Measurements from ENCODE around the gene PLEKHG3.

The PLEKHG3 gene

DNA sequence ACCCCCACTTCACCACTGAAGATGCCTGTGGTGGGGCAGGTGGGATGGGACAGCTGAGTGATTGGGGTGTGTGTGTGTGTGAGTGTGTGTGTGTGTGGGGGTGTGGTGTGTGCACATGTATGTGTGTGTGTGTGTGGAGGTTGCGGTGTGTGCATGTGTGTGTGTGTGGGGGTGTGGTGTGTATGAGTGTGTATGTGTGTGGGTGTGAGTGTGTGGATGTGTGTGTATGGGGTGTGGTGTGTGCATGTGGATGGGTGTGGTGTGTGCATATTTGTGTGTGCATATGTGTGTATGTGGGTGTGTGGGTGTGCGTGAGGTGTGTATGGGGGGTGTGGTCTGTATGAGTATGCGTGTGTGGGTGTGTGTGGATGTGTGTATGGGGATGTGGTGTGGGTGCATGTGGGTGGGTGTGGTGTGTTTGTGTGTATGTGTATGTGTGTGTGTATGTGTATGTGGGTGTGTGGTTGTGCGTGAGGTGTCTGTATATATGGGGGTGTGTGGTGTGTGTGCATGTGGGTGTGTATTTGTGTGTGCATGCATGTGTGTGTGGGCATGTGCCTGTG, 61.6 kb downstream of the PLEKHG3 start:
- no peak for DNase-seq (ENCODE audit: low spot score)

GRCh38 chr14:64766430-64767151, 62.4 kb downstream of the PLEKHG3 start:
- no peak for DNase-seq (ENCODE audit: low spot score)

DNA sequence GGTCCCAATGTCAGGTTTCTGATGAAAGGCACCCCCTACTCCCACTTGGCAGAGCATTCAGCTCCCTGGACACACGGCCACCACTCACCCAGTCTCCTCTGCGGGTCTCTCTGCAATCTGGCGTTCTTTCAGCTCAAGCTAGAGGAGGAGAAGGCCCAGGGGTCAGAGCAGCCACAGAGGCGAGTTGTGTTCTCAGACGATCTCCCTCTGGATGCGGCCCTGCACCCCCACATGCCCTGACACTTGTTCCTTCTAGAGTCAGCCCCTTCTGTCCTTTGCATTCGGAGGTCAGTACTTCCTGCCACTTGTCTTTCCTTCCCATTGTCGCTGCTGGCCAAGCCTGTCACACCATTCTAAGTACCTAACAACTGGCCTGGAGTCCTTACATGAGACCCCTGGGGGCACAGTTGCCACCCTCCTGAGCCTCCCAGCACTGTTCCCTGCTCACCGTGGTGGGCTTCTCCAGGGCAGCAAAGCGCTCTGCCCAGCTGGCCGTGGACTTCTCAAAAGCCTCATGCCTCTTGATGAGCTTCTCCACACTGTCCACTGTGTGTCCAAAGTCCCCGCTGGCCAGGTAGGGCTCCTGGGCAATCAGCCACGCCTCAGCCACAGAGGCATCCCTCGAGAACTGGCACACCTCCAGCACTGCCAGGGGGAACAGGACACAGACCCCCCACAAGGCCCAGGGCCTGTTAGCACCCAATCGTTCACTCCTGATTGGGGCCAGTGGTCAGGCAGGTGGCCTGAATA, 63.2 kb downstream of the PLEKHG3 start:
- no peak for DNase-seq (ENCODE audit: low spot score)

GRCh38 chr14:64768401-64769095, 64.3 kb downstream of the PLEKHG3 start:
- DNase-seq (ENCODE audit: low spot score) = no peak

- DNase-seq (ENCODE audit: low spot score) = no peak
Observed at GRCh38 chr14:64769096-64770020, 65.1 kb downstream of the PLEKHG3 start.

- DNase-seq (ENCODE audit: low spot score) = no peak
Observed at GRCh38 chr14:64770751-64771150, 66.5 kb downstream of the PLEKHG3 start.

DNA sequence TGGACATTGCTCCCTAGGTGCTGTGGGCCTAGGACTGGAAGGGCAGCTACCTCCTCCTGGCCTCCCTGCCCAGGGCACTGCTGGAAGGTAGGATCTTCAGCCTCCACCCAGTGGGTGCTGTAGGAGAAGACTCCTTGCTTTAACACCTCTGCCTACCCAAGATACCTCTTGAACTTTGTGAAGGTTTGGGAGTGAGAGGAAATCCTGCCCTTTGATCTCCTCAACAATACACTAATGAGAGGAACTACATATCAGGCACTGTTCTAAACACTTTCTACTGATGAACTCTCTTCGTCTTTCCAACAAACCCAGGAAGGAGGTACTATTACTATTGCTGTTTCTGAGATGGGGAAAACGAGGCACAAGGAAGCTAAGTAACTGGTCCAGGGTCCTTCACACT, 66.9 kb downstream of the PLEKHG3 start:
- no peak for DNase-seq (ENCODE audit: low spot score)

DNA sequence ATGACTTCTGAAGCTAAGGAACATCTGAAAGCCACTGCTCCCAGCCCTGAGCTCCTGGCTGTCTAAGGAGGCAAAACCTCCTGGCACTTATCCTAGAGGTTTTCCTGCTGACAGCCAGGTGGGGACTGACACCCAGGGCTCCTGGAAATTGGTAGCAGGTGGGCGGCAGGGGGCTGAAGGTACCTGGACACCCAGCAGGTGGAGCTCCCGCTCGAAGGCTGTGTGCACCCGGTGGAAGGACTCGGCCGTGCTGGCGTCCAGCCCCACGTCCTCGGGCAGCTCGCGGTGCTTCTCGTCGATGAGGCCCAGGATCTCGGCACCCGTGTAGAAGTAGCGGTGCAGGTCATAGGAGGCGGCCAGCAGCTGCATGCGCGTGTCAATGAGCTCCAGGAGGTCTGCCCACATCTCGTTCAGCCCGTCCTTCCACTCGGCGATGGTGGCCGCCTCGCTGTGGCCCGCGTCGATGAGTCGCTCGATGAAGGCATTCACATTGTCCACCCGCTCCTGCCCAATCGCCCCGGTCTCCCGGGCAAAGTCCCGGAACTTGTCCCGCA, 68.2 kb downstream of the PLEKHG3 start:
- DNase-seq (ENCODE audit: low spot score) = peak; percentile 64

- DNase-seq (ENCODE audit: low spot score) = no peak
Observed at GRCh38 chr14:64773046-64773445, 68.8 kb downstream of the PLEKHG3 start.

GRCh38 chr14:64773577-64773976, 69.4 kb downstream of the PLEKHG3 start:
- no peak for DNase-seq (ENCODE audit: low spot score)

DNA sequence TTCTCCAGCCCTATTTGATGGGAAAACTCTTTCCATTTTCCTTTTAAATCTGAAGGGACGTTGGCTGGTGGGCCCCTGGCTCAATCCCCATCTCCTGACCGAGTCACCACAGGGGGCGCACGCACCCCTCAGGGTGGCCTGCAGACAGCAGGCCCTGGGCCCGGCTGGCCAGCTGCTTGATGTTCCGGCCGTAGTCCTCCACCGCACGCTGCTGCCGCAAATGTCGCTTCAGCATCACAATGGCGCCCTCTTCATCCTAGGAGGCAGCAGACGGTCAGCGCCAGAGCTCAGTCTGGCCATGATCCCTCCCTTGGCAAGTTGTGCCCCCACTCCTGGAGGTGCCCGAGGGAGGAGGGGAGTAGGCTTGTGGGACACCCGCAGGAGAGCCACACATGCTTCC, 70.0 kb downstream of the PLEKHG3 start:
- no peak for DNase-seq (ENCODE audit: low spot score)

- no peak for DNase-seq (ENCODE audit: low spot score)
Observed at GRCh38 chr14:64775081-64775777, 71.0 kb downstream of the PLEKHG3 start.

- DNase-seq (ENCODE audit: low spot score) = no peak
Observed at GRCh38 chr14:64777461-64777860, 73.2 kb downstream of the PLEKHG3 start.

- no peak for DNase-seq (ENCODE audit: low spot score)
Observed at GRCh38 chr14:64778104-64778754, 74.0 kb downstream of the PLEKHG3 start.

DNA sequence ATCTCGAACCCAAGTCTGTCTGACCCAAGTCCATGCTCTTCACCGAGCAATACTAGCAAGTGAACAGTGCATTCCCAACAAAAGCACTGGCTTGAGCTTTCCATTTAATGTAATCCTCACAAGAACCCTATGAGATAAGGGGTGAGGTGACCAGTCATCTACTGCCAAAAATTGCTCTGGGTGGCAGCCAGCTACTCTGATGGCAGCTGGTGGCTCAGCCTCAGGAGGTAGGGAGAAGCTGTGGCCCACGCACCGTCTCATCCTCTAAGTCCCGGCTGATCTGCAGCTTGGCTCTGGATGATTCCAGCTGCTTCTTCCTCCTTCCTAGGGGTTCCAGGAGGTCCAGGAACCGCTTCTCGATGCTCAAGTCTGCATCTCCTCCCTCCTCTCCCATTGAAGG, 75.2 kb downstream of the PLEKHG3 start:
- DNase-seq (ENCODE audit: low spot score) = no peak

DNA sequence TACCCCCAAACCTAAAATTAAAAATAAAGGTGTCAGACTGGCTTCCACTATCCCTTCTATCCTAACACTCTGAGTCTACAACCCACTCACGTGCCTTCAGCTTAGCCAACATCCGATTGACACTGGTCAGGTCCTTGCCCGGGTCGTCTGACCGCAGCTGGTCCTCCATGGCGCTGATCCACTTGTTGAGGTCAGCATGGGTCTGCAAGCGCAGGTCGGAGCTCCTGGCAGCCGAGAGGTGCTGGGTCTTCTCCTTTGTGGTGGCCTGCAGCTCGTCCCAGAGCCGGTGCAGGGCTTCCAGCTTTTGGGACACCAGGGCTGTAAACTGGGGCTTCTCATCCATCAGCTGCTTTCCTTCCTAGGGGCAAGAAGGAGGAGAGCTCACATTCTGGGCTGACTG, 78.0 kb downstream of the PLEKHG3 start:
- no peak for DNase-seq (ENCODE audit: low spot score)

DNA sequence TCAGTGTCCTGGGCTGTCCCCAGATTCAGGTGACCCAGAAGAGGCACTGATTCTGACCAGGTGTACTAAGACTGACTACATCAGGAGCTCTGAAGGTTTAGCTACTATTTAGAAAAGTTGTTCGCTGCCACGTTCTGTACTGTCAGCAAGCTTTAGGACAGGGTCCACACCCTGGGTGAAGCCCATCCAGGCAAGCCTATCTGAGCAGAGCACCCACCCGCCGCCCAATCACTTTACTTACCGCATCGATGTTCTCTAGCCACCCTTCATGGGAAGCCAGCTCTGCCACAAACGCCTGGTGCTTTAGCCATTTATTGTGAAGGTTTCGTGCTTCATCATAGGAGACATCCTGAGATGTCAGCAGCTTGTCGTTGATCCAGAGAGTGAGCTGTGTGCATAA, 79.8 kb downstream of the PLEKHG3 start:
- DNase-seq (ENCODE audit: low spot score) = no peak

- DNase-seq (ENCODE audit: low spot score) = no peak
Observed at GRCh38 chr14:64786296-64787149, 82.3 kb downstream of the PLEKHG3 start.

DNA sequence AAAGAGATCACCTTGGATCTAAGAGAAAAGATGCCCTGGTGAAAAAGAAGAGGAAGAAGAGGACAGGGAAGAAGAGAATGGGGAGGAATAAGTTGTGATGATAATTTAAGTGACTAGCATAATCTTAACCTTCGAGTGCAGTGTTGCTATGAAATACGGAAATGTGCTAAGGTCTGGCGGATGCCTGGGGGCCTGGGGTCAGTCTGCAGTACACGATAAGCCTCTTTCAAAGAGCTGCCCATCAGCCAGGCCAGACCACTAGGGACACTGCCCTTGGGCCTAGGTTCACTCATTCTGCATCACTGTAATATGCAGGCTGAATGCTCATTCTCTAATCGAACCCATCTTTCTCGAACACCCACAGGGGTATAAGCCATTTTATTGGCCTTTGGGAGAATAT, 83.4 kb downstream of the PLEKHG3 start:
- DNase-seq (ENCODE audit: low spot score) = no peak
